ENCODE results near the gene TULP1. TPM values are rescaled to one million over a fixed set of nuclear protein-coding genes. Genes with fewer than 3 reads are reported as not detected.
"Not testable (repeated sequence)": the region's sequence is repeated elsewhere in the genome, so short reads cannot be mapped to it uniquely, and the experiment has no call there.

Gene TULP1
- total RNA-seq, 1 donor from 2014 or later: not detected

DNA sequence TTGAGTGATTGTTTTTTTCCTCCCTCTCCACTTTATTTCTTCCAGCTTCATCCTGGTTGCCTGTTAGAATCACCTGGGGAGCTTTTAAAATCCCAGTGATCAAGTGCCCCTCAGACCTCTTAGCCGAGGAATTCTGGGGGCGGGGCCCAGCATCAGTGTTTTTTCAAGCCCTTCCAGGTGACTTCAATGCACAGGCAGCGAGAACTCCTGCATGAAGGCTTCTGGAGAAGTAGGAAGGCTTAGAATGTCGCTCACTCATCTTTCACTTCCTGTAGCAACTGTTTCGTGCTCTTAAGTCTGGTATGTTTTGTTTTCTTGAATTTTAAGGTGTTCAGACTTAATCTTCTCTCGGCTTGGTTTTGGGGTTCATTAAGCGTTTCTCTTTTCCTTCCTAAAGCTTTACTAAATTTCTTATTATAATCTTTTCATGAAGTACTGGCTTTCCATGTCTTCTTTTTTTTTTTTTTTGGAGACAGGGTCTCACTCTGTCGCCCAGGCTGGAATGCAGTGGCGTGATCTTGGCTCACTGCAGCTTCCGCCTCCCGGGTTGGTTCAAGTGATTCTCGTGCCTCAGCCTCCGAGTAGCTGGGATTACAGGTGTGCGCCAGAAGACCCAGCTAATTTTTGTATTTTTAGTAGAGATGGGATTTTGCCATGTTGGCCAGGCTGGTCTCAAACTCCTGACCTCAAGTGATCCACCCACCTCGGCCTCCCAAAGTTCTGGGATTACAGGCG lies 30.9 kb upstream of the TULP1 start:
- TF ChIP-seq, protein P1, sequence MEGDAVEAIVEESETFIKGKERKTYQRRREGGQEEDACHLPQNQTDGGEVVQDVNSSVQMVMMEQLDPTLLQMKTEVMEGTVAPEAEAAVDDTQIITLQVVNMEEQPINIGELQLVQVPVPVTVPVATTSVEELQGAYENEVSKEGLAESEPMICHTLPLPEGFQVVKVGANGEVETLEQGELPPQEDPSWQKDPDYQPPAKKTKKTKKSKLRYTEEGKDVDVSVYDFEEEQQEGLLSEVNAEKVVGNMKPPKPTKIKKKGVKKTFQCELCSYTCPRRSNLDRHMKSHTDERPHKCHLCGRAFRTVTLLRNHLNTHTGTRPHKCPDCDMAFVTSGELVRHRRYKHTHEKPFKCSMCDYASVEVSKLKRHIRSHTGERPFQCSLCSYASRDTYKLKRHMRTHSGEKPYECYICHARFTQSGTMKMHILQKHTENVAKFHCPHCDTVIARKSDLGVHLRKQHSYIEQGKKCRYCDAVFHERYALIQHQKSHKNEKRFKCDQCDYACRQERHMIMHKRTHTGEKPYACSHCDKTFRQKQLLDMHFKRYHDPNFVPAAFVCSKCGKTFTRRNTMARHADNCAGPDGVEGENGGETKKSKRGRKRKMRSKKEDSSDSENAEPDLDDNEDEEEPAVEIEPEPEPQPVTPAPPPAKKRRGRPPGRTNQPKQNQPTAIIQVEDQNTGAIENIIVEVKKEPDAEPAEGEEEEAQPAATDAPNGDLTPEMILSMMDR (conservative IDR thresholded peaks at IDR 0.05): no peak
- DNase-seq (ENCODE audit: low read depth, low spot score): no peak
- Mint-ChIP-seq H3K27me3 (ENCODE audit: low read depth) (no peaks in the 10 kb centered on the region), H3K36me3 (ENCODE audit: low read depth) (no peaks in the 10 kb centered on the region), H3K4me3 (no peak overlapping the region), H3K27ac (ENCODE audit: unreplicated experiment) (peak overlapping the region; percentile 54), H3K9me3 (no peaks in the 10 kb centered on the region), H3K4me1 (no peaks in the 10 kb centered on the region)

DNA sequence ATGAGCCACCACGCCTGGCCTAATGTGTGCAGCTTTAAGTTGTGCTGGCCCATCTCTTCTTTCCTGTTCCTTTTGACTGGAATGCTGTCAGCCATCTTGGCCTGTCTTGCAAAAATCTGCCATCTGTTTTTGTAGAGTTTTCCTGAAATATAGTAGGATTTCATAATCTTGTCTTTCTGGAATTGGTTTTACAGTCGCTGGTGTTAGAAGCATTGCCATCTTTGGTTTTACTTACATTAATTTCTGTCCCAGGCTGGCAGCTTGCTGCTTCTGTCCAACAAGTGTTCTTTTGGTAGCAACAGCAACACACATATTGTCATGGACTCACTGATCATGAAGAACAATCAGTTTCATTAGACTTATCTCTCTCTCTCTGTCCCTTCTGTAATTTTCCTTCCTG lies 29.1 kb upstream of the TULP1 start:
- Mint-ChIP-seq H3K36me3 (ENCODE audit: low read depth) (no peaks in the 10 kb centered on the region), H3K4me1 (no peaks in the 10 kb centered on the region), H3K4me3 (no peak overlapping the region), H3K27ac (ENCODE audit: unreplicated experiment) (no peak overlapping the region), H3K27me3 (ENCODE audit: low read depth) (no peaks in the 10 kb centered on the region), H3K9me3 (no peaks in the 10 kb centered on the region)
- TF ChIP-seq, protein P1 (conservative IDR thresholded peaks at IDR 0.05): no peak
- DNase-seq (ENCODE audit: low read depth, low spot score): no peak

DNA sequence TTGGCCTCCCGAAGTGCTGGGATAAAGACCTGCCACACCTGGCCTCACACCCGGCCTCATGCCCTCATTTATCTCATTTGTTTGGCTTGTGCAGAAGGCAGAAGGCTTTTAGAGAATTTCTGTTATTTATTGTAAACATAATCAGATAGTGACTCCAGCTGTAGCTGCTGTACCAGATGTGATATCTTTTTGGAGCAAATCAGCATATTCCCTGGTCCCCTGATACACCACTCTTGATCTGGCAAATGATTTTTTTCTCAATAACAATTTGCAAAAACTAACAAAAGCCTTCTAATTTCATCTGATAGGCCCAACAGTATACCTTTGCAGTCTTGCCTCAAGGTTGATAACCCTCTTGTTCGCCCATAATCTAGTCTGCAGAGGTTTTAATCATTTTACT lies 26.5 kb upstream of the TULP1 start:
- no peak overlapping the region for H3K27ac Mint-ChIP-seq (ENCODE audit: unreplicated experiment)
- no peak for DNase-seq (ENCODE audit: low read depth, low spot score)
- H3K4me3 Mint-ChIP-seq: no peak overlapping the region
- TF ChIP-seq, protein P1 (conservative IDR thresholded peaks at IDR 0.05): no peak
- H3K27me3 Mint-ChIP-seq (ENCODE audit: low read depth): no peaks in the 10 kb centered on the region
- no peaks in the 10 kb centered on the region for H3K36me3 Mint-ChIP-seq (ENCODE audit: low read depth)
- H3K4me1 Mint-ChIP-seq: peaks cover 12% of the 10 kb centered on the region
- H3K9me3 Mint-ChIP-seq: no peaks in the 10 kb centered on the region

DNA sequence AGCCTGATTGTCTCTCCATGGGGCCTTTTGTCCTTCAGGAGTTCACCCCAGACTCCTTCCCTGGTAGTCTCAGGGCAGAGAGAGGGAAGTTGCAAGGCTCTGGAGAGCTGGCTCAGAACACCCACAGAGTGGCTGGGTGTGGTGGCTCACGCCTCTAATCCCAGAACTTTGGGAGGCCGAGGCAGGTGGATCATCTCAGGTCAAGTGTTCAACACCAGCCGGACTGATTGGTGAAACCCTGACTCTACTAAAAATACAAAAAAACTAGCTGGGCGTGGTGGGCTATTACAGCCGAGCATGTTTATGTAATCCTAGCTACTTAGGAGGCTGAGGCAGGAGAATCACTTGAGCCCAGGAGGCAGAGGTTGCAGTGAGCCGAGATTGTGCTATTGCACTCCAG lies 23.2 kb upstream of the TULP1 start:
- not testable (repeated sequence) for H3K4me3 Mint-ChIP-seq; DNase-seq (ENCODE audit: low read depth, low spot score); H3K36me3 Mint-ChIP-seq (ENCODE audit: low read depth); H3K27me3 Mint-ChIP-seq (ENCODE audit: low read depth); H3K9me3 Mint-ChIP-seq; H3K27ac Mint-ChIP-seq (ENCODE audit: unreplicated experiment)
- H3K4me1 Mint-ChIP-seq: peaks cover 16% of the 10 kb centered on the region

DNA sequence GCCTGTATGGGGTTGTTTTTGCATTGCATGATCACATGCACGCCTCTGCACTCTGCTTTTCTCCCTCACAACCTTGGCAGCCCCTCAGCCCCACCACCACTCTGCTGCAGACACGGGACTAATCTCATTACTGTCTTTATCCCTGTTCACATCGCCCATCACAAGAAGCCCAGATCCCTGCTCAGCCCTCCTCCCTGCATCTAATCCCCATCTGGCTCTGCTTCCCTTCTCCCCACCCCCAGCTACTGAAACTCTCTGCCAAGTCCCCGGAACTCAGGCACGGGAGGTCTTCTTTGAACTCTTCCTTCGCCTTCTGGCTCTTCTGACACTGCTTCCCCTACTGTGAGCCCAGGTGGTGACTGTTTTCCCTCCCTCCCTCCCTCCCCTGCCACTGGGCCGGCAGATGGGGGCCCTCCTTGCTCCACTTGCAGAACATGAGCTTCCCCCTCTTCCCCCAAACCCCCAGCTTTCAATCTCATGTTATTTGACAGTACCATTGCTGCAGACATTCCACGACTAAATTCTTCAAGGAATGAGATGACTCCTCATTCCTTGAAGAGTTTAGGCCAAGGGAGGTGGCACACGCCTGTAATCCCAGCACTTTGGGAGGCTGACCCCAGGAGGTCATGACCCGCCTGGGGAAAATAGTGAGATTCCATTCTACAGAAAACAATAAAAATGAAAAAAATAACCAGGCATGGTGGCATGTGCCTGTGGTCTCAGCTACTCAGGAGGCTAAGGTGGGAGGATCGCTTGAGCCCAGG lies 21.9 kb upstream of the TULP1 start:
- TF ChIP-seq, protein P1 (conservative IDR thresholded peaks at IDR 0.05): no peak
- peaks cover 16% of the 10 kb centered on the region for H3K4me1 Mint-ChIP-seq
- H3K4me3 Mint-ChIP-seq: no peak overlapping the region
- no peak overlapping the region for H3K27ac Mint-ChIP-seq (ENCODE audit: unreplicated experiment)
- H3K9me3 Mint-ChIP-seq: no peaks in the 10 kb centered on the region
- no peaks in the 10 kb centered on the region for H3K36me3 Mint-ChIP-seq (ENCODE audit: low read depth)
- no peaks in the 10 kb centered on the region for H3K27me3 Mint-ChIP-seq (ENCODE audit: low read depth)
- DNase-seq (ENCODE audit: low read depth, low spot score): no peak

DNA sequence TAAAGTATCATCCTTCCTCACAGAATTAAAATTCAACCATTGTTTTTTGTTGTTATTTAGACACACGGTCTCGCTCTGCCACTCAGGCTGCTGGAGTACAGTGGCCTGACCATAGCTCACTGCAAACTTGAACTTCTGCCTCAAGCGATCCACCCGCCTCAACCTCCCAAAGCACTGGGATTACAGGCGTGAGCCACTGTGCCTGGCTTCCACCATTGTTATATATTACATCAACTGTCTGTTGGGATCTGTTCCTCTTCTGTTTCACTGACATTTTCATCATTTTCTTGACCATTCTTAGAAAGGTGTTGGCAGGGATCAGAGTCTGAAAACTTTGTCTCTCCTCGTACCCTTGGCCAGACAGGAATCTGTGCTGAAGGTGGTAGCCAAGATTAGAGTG lies 21.3 kb upstream of the TULP1 start:
- Mint-ChIP-seq H3K4me3 (no peak overlapping the region), H3K27ac (ENCODE audit: unreplicated experiment) (no peak overlapping the region), H3K4me1 (peaks cover 16% of the 10 kb centered on the region), H3K27me3 (ENCODE audit: low read depth) (no peaks in the 10 kb centered on the region), H3K9me3 (no peaks in the 10 kb centered on the region), H3K36me3 (ENCODE audit: low read depth) (no peaks in the 10 kb centered on the region)
- DNase-seq (ENCODE audit: low read depth, low spot score): no peak
- TF ChIP-seq, protein P1 (conservative IDR thresholded peaks at IDR 0.05): no peak
